ENCODE measurements around the gene RPL39L.
"Not testable (repeated sequence)": the region's sequence is repeated elsewhere in the genome, so short reads cannot be mapped to it uniquely, and the experiment has no call there.

The RPL39L gene

DNA sequence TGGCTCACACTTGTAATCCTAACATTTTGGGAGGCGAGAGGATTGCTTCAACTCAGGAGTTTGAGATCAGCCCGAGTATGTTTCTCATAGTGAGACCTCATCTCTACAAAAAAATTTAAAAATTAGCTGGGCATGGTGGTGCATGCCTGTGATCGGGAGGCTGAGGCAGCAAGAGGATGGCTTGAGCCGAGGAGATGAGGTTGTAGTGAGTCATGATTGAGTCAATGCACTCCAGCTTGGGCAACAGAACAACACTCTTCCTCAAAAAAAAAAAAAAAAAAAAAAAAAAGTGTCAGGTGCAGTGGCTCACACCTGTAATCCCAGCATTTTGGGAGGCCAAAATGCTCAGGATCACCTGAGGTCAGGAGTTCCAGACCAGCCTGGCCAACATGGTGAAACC lies 2.4 kb downstream of the RPL39L start:
- no peak for DNase-seq (ENCODE audit: low spot score)

- no peak for DNase-seq (ENCODE audit: low spot score)
Observed at GRCh38 chr3:187136337-187136736, 3.0 kb downstream of the RPL39L start.

DNA sequence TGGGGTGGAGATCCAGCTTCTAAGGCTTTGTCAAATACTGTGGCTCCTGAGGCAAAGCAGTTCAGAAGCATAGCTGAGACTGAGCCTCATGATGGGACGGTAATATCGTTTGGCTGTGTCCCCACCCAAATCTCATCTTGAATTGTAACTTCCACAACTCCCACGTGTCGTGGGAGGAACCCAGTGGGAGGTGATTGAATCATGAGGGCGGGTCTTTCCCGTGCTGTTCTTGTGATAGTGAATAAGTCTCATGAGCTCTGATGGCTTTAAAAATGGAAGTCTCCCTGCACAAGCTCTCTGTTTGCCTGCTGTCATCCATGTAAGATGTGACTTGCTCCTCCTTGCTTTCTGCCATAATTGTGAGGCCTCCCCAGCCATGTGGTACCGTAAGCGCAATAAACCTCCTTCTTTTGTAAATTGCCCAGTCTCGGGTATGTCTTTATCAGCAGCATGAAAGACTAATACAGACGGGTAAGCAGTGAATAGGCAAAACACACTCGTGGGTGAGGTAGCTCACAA lies 4.1 kb downstream of the RPL39L start:
- DNase-seq (ENCODE audit: low spot score), result not testable (repeated sequence)

DNA sequence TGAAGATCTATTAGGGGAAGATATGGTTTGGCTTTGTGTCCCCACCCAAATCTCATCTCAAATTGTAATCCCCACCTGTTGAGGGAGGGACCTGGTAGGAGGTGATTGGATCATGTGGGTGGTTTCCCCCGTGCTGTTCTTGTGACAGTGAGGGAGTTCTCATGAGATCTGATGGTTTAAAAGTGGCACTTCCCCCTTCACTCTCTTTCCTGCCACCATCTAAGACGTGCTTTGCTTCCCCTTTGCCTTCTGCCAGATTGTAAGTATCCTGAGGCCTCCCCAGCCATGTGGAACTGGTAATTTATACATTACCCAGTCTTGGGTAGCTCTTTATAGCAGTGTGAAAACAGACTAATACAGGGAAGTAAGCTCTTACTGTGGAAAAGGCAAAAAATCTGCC lies 6.1 kb downstream of the RPL39L start:
- DNase-seq (ENCODE audit: low spot score), result not testable (repeated sequence)

- no peak for DNase-seq (ENCODE audit: low spot score)
Observed at GRCh38 chr3:187132666-187133065, 6.6 kb downstream of the RPL39L start.

GRCh38 chr3:187131981-187132380 lies 7.3 kb downstream of the RPL39L start:
- no peak for DNase-seq (ENCODE audit: low spot score)

DNA sequence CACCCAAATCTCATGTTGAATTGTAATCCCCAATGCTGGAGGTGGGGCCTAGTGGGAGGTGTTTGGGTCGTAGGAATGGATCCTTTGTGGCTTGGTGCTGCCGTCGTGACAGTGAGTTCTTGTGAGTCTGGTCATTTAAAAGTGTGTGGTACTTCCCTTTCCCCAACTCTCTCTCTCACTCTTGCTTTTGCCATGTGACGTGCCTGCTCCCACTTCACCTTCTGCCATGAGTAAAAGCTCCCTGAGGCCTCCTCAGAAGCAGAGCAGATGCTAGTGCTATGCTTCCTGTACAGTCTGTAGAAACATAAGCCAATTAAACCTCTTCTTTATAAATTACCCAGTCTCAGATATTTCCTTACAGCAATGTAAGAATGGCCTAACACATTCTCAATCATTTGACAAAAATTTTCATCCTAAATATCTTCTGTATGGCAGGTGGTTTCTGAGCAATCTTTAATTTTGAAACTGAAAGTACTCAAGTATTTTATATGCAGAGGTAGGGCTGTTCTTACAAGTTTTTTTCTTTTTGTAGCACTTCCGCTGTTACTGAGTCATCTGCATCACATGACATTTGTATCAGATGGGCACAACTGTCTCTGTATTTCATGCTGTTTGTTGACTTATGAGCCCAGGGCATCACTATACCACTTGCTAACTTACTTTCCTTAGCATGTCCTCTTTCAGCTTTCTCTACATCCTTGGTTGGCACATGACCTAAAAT lies 8.8 kb downstream of the RPL39L start:
- peak; percentile 30 for DNase-seq (ENCODE audit: low spot score)

- DNase-seq (ENCODE audit: low spot score), result no peak
Observed at GRCh38 chr3:187125319-187126031, 13.8 kb downstream of the RPL39L start.

GRCh38 chr3:187122261-187122660 lies 17.0 kb downstream of the RPL39L start:
- no peak for DNase-seq (ENCODE audit: low spot score)

DNA sequence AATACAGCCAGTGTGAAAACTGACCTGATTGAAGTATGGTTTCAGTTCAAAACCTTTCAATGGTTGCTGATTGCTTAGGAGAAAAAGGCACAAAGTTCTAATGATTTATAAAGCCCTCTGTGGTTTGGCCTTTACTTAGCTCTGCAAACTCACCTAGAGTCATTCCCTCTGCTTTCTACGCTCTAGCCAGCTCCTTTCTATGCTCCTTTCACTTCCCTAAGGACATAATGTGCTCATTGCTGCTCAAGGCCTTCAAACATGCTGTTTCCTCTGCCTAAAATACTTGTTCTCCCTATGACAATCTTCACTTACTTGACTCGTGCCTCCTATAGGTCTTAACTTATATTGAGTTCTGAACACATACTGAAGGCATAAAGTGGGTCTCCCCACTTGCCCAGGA lies 19.0 kb downstream of the RPL39L start:
- DNase-seq (ENCODE audit: low spot score), result no peak

DNA sequence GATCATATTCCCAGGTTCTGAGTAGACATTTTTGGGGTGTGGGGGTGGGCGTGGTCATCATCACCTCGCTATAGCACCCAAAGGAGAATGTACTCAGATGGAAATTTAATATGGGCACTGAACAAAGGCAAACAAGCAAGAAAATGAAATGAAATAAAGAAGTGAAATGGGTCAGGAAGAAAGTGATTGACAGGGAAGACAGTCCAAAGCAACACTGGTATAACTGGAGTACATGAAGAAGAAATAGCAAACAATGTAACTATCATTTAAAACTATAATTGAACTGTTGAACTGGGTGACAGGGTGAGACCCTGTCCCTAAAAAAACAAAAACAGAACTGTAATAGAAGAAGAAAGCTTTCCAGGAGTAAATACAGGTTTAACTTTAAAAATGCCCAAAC lies 24.8 kb downstream of the RPL39L start:
- DNase-seq (ENCODE audit: low spot score), result no peak

DNA sequence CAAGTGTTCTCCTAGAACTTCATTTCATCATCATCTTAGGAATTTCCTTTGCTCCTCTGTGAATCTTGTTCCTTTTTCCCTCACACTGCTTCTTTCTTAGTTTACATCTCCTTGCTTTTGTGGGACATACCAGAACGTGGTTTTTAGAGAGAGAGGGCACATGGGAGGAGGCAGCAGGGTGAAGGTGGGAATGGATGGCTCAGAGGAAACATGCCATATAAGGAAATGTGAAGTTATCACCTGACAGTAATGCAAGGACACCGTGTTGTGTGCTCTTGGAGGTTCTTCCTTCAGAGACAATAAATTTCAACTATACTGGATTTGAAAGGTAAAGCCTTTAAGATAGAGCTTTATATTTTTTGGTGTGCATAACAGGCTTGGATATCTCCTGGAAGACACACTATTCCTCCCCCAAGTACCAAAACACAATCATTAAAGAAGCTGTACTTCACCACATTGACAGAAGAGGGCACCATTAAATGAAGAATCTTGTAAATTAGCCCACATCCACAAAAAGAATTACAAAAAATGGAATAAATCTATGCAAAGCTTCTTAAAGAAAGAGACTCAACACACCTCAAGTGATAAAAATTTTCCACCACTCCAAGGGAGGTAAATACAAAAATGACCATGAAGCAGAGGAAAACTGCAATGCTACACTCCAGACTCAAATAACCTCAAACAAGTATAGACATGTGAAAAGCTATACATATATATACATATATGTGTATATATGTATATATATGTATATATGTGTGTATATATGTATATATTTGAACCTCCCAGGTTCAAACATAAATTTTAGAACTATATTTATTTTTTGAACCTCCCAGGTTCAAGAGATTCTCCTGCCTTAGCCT lies 26.1 kb downstream of the RPL39L start:
- DNase-seq (ENCODE audit: low spot score), result peak; percentile 13

DNA sequence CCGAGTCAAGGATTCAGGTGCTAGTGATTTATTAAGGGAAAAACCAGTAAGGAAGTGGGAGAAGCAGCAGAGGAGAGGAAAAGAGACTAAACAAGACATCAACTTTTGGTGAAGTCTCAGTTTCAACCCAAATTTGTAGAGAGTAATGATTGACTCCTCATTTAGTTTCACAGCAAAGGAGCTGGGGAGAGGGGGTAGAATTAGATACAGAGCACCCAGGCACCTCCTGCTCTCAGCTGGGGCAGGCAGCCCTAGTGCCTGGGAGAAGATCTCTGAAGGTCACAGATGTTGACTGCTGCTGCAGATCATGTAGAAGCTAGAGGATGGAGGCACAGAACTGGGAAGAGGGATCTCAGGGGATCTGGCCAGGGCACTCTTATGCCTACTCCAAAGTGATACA lies 29.1 kb downstream of the RPL39L start:
- DNase-seq (ENCODE audit: low spot score), result no peak

DNA sequence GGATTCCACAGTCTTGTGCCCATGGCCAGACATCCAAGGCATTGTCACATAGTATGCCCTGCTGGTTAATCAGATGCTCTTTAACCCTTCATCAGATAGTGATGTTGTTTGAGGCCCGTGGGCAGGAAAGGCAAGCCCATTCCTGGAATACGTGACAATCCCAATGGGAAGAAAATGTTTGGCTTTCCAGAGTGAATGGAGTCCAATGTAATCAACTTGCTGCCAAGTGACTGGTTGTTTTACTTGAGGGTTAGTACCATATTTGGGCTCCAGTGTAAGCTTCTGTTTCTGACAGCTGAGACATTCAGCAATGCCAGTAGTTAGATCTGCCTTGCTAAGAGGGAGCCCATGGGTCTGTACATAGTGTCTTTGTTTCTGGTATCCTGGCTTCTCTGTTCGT lies 31.3 kb downstream of the RPL39L start:
- no peak for DNase-seq (ENCODE audit: low spot score)

DNA sequence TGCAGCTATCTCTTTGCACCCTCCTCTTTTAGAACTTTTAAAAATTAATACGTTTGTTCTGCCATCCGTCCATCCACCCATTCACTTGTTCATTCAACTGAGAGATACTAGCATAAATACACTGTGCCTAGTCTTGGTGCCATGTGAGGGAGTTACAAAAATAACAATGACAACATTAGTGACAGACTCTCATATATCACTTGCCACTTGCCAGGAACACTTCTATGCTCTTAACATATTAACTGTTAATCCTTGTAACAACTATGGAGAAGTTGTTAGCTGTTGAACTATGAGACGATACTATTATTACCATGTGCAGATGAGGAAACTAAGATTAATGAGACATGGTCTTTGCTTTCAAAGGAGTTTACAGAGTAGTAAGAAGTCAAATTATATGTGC lies 33.6 kb downstream of the RPL39L start:
- no peak for DNase-seq (ENCODE audit: low spot score)

DNA sequence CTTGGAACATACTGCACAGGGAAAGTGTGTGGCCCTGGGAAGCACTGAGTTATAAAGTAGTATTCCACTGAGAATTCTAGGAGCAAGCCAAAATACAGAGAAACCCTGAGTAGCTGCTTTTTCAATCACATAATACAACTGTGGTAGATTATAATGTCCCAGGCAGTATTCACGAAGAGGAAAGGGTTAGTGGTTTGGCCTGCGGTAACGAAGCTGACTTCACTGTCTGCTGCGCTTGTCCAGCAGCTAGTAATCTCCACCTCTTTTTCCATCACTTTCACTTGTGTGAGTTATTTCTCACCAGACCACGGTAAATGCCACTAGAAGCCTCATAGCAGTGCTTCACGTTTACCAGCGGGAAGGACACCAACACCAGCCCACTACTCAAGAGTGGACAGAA lies 34.4 kb downstream of the RPL39L start:
- no peak for DNase-seq (ENCODE audit: low spot score)

GRCh38 chr3:187104342-187104741 lies 35.0 kb downstream of the RPL39L start:
- no peak for DNase-seq (ENCODE audit: low spot score)

DNA sequence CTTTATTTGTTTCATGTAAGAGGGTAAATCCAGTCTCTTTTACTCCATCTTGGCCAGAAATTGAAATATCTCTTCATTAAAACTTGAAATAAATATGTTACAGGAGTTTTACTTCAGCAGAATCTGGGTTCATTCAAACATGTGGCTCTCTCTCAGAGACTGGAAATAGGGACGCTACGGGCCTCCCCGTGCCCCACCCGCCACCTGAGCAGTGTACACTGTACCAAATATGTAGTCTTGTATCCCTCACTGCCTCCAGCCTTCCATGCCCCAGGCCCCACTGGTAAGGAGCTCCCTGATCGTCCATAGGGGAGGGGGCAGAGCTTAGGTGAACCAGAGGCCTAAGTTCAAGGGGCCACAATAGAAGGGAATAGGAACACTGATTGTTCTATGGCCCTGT lies 36.0 kb downstream of the RPL39L start:
- DNase-seq (ENCODE audit: low spot score), result no peak

DNA sequence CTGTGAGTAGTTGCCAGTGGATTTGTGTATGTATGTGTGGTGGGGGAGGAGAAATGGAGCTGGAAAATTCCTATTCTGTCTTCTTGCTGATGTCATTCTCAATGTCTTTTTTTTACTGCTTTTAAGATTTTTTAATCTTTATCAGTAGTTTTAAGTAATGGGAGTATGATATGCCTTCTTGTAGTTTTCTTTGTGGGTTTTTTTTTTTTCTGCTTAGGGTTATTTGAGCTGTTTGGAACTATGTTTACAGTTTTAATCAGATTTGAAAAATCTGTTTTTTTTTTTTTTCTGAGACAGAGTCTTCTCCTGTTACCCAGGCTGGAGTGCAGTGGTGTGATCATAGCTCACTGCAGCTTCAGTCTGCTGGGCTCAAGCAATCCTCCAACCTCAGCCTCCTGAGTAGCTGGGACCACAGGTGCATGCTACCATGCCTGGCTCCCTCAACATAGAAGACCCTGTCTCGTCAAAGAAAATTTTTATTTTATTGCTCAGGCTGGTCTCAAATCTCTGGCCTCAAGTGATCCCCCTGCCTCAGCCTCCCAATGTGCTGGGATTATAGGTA lies 37.1 kb downstream of the RPL39L start:
- no peak for DNase-seq (ENCODE audit: low spot score)

DNA sequence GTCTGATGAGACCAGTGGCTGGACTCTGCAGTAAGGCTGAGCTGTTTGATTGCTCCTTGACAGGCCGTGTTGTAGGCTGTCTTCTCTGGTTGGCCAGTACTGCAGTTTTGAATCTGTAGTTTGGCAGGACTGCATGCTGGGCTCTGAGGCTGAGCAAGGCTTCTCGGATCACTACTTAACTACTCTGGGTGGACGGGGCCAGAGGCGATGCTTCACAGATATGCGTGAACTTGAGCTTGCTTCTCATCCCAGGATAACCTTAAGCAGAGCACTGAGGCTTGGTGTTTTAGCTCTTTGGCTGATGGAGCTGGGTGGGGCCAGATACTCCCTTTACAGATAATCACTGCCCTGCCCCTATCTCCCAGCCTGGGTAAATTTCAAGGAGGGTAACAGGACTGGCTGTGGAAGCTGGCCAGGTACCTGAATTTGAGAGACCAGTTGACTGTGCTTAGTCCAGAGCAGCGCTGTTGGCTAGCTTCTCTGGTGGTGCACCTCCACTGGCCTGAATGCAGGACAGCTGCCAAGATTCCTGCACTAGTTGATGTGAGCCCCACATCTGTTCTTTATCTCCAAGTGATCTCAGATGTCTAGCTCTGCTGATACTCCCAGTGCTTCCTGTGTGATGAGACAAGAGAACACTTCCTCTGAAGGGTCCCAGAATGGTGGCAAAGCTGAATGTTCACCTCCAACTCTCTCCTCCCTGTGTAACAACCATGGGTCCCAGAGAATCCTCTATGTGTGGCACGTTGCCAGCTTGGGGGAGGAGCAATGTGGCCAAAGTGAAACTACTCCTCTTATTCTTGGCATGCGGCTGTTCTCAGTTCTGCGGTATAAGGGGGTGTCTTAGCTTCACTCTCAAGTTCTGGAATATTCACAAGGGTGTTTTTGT lies 37.9 kb downstream of the RPL39L start:
- DNase-seq (ENCODE audit: low spot score), result peak; percentile 60

GRCh38 chr3:187098923-187099512 lies 40.3 kb downstream of the RPL39L start:
- DNase-seq (ENCODE audit: low spot score), result no peak

Data from SW480 (cell line).